Endodermal cell (in vitro differentiated cells): ENCODE measurements around the gene TRPC1. TPM values are rescaled to one million over a fixed set of nuclear protein-coding genes. Genes with fewer than 3 reads are reported as not detected.

ENCODE experiments used
- DNase-seq: peaks from one replicate; pipeline ENCODE4 v3.0.0-alpha.2; 2017
- H3K27ac ChIP-seq: 2 replicates; pipeline ENCODE4 v1.5.1; 2013; ENCODE audit warnings: mild to moderate bottlenecking, low read depth, low read length, moderate library complexity
- H3K27me3 ChIP-seq: 2 replicates; pipeline ENCODE4 v1.6.1; 2013; ENCODE audit warnings: mild to moderate bottlenecking, low read length, moderate library complexity; ENCODE audit not compliant: insufficient read depth, control insufficient read depth, poor library complexity, severe bottlenecking
- H3K36me3 ChIP-seq: 2 replicates; pipeline ENCODE4 v1.7.0; 2013; ENCODE audit warnings: mild to moderate bottlenecking, low read length, moderate library complexity; ENCODE audit not compliant: control insufficient read depth, insufficient read depth
- H3K4me1 ChIP-seq: one replicate; pipeline ENCODE4 v1.7.0; 2013; ENCODE audit warnings: low read length; ENCODE audit not compliant: control insufficient read depth, insufficient read depth
- H3K4me3 ChIP-seq: 2 replicates; pipeline ENCODE4 v1.5.1; 2013; ENCODE audit warnings: mild to moderate bottlenecking, low read length, moderate library complexity
- H3K9ac ChIP-seq: 2 replicates; pipeline ENCODE4 v1.6.1; 2013; ENCODE audit warnings: mild to moderate bottlenecking, low read length, moderate library complexity; ENCODE audit not compliant: poor library complexity, severe bottlenecking; ENCODE audit errors: extremely low read depth
- H3K9me3 ChIP-seq: 2 replicates; pipeline ENCODE4 v1.6.1; 2013; ENCODE audit warnings: mild to moderate bottlenecking, low read length, moderate library complexity; ENCODE audit not compliant: control insufficient read depth
- H3K27ac Mint-ChIP-seq: 2 replicates; pipeline ENCODE4 v1.8.0; 2020; ENCODE audit warnings: mixed read lengths
- H3K27me3 Mint-ChIP-seq: 2 replicates; pipeline ENCODE4 v1.8.0; 2021; ENCODE audit warnings: mild to moderate bottlenecking, mixed read lengths; ENCODE audit not compliant: insufficient read depth
- H3K36me3 Mint-ChIP-seq: 2 replicates; pipeline ENCODE4 v1.8.0; 2020; ENCODE audit warnings: low read depth, mixed read lengths
- H3K4me1 Mint-ChIP-seq: 2 replicates; pipeline ENCODE4 v1.8.0; 2020; ENCODE audit warnings: mixed read lengths
- H3K4me3 Mint-ChIP-seq: 2 replicates; pipeline ENCODE4 v1.8.0; 2020; ENCODE audit warnings: mild to moderate bottlenecking, moderate library complexity, mixed read lengths
- H3K9me3 Mint-ChIP-seq: 2 replicates; pipeline ENCODE4 v1.8.0; 2020; ENCODE audit warnings: mild to moderate bottlenecking, mixed read lengths
- WGBS, 2 experiments: methylation state at CpG; one replicate each; pipeline versions ENCODE4 v1.1.5 to v1.1.7; 2013; ENCODE audit warnings: missing lambda C conversion rate in 2 of 2, mixed read lengths in 1 of 2; ENCODE audit not compliant: insufficient coverage in 1 of 2, insufficient read length in 1 of 2; 5-methylcytosine and 5-hydroxymethylcytosine counted together
- total RNA-seq, 2 donors: library from RNA; stranded (reverse); fragmentation: NEBNext Ultra II Directional in 1 of 2; extraction: Animal tissue kit (Norgen Biotek cat#: 25700) in 1 of 2; gene quantifications; 2 replicates in 1 of 2; 3 replicates in 1 of 2; pipeline ENCODE4 v1.2.1, GENCODE V29; 2021
- TF ChIP-seq, protein P1 (sequence below): fragments of 200-600 bp; sonication (generic); conservative IDR thresholded peaks from 2 replicates; pipeline ENCODE4 v1.5.0; 2021; ENCODE audit warnings: antibody characterized with exemption, mild to moderate bottlenecking

The TRPC1 gene
- total RNA-seq, 2 donors from 2014 or later: 18.2 to 18.9 TPM

- peaks cover 2% of the 10 kb centered on the region for H3K4me1 Mint-ChIP-seq
- DNase-seq: no peak
- 67 to 83% methylated on average over 1 to 2 of the region's 2 CpGs for WGBS, 2 experiments
These were observed 54.7 kb downstream of the TRPC1 start for GRCh38 chr3:142778541-142778940.

GRCh38 chr3:142779591-142779990 lies 55.8 kb downstream of the TRPC1 start:
- Histone ChIP-seq H3K4me1 (no peaks in the 10 kb centered on the region), H3K36me3 (peaks cover 7% of the 10 kb centered on the region), H3K9ac (no peak overlapping the region), H3K27ac (no peak overlapping the region), H3K27me3 (no peaks in the 10 kb centered on the region), H3K9me3 (no peaks in the 10 kb centered on the region), H3K4me3 (no peak overlapping the region)
- TF ChIP-seq, protein P1, sequence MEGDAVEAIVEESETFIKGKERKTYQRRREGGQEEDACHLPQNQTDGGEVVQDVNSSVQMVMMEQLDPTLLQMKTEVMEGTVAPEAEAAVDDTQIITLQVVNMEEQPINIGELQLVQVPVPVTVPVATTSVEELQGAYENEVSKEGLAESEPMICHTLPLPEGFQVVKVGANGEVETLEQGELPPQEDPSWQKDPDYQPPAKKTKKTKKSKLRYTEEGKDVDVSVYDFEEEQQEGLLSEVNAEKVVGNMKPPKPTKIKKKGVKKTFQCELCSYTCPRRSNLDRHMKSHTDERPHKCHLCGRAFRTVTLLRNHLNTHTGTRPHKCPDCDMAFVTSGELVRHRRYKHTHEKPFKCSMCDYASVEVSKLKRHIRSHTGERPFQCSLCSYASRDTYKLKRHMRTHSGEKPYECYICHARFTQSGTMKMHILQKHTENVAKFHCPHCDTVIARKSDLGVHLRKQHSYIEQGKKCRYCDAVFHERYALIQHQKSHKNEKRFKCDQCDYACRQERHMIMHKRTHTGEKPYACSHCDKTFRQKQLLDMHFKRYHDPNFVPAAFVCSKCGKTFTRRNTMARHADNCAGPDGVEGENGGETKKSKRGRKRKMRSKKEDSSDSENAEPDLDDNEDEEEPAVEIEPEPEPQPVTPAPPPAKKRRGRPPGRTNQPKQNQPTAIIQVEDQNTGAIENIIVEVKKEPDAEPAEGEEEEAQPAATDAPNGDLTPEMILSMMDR: no peak
- peaks cover 2% of the 10 kb centered on the region for H3K4me1 Mint-ChIP-seq
- H3K36me3 Mint-ChIP-seq: peaks cover 2% of the 10 kb centered on the region
- H3K27me3 Mint-ChIP-seq: no peaks in the 10 kb centered on the region
- DNase-seq: no peak
- no peak overlapping the region for H3K4me3 Mint-ChIP-seq
- H3K9me3 Mint-ChIP-seq: no peaks in the 10 kb centered on the region
- no peak overlapping the region for H3K27ac Mint-ChIP-seq

More at GRCh38 chr3:142778541-142778940, 54.7 kb downstream of the TRPC1 start:
- peaks cover 3% of the 10 kb centered on the region for H3K36me3 ChIP-seq
- Mint-ChIP-seq H3K27ac (no peak overlapping the region), H3K9me3 (no peaks in the 10 kb centered on the region), H3K4me3 (no peak overlapping the region), H3K27me3 (no peaks in the 10 kb centered on the region), H3K36me3 (no peaks in the 10 kb centered on the region)
- no peaks in the 10 kb centered on the region for H3K9me3 ChIP-seq
- H3K27me3 ChIP-seq: no peaks in the 10 kb centered on the region
- no peak overlapping the region for H3K27ac ChIP-seq
- H3K4me1 ChIP-seq: no peaks in the 10 kb centered on the region
- H3K4me3 ChIP-seq: no peak overlapping the region
- TF ChIP-seq, protein P1: no peak
- no peak overlapping the region for H3K9ac ChIP-seq

DNA sequence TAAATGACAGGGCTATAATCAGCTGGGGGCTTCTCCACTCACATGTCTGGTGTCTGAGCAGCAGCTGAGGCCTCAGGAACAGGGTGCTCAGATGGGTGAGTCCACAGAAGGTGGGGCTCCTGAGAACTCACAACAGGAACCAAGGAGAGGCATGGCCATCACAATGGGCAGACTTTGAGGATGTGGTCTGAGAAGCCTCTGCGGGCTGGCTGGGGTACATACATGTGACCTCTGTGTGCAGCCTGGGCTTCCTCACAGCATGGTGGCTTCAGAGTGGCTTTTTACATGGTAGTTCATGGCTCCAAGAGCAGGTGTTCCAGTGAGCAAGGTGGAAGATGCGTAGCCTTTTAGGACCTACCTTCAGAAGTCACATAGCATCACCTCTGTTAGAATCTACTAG lies 58.8 kb downstream of the TRPC1 start:
- Histone ChIP-seq H3K4me1 (no peaks in the 10 kb centered on the region), H3K4me3 (no peak overlapping the region), H3K27ac (no peak overlapping the region), H3K9ac (no peak overlapping the region), H3K9me3 (no peaks in the 10 kb centered on the region), H3K27me3 (no peaks in the 10 kb centered on the region), H3K36me3 (peaks cover 11% of the 10 kb centered on the region)
- WGBS, 2 experiments: 96 to 100% methylated on average over 2 of the region's 2 CpGs
- H3K36me3 Mint-ChIP-seq: peaks cover 6% of the 10 kb centered on the region
- no peak overlapping the region for H3K27ac Mint-ChIP-seq
- no peaks in the 10 kb centered on the region for H3K9me3 Mint-ChIP-seq
- no peak overlapping the region for H3K4me3 Mint-ChIP-seq
- TF ChIP-seq, protein P1: no peak
- H3K27me3 Mint-ChIP-seq: no peaks in the 10 kb centered on the region
- no peak for DNase-seq
- H3K4me1 Mint-ChIP-seq: peaks cover 2% of the 10 kb centered on the region
